HEK293T (cell line): ENCODE results near the gene NFATC1.

Experiments used
- BHLHE40 ChIP-seq: fragments of 450-650 bp; IDR thresholded peaks from 2 replicates; pipeline ENCODE4 v1.6.1; 2016; ENCODE audit warnings: mild to moderate bottlenecking, moderate library complexity, borderline replicate concordance
- CTBP1 ChIP-seq: fragments of 450-650 bp; IDR thresholded peaks from 2 replicates; pipeline ENCODE4 v1.6.1; 2016; ENCODE audit warnings: borderline replicate concordance
- FOXA1 ChIP-seq: fragments of 450-650 bp; IDR thresholded peaks from 2 replicates; pipeline ENCODE4 v1.6.1; 2016; ENCODE audit warnings: mild to moderate bottlenecking
- FOXK2 ChIP-seq: fragments of 450-650 bp; IDR thresholded peaks from 2 replicates; pipeline ENCODE4 v1.6.1; 2016; ENCODE audit warnings: mild to moderate bottlenecking
- FOXM1 ChIP-seq: fragments of 450-650 bp; IDR thresholded peaks from 2 replicates; pipeline ENCODE4 v1.6.1; 2017; ENCODE audit warnings: mild to moderate bottlenecking, borderline replicate concordance
- HDGF ChIP-seq: fragments of 450-650 bp; IDR thresholded peaks from 2 replicates; pipeline ENCODE4 v1.6.1; 2017; ENCODE audit warnings: antibody characterized with exemption, borderline replicate concordance
- L3MBTL2 ChIP-seq: fragments of 450-650 bp; conservative IDR thresholded peaks from 2 replicates; pipeline ENCODE4 v1.6.1; 2016; ENCODE audit warnings: mild to moderate bottlenecking
- LEF1 ChIP-seq: fragments of 450-650 bp; IDR thresholded peaks from 2 replicates; pipeline ENCODE4 v1.6.1; 2017; ENCODE audit warnings: mild to moderate bottlenecking, borderline replicate concordance
- NFRKB ChIP-seq: fragments of 450-650 bp; IDR thresholded peaks from 2 replicates; pipeline ENCODE4 v1.6.1; 2016; ENCODE audit warnings: mild to moderate bottlenecking, moderate library complexity
- PKNOX1 ChIP-seq: fragments of 450-650 bp; IDR thresholded peaks from 2 replicates; pipeline ENCODE4 v1.6.1; 2016
- SP1 ChIP-seq: fragments of 450-650 bp; IDR thresholded peaks from 2 replicates; pipeline ENCODE4 v1.6.1; 2017
- SUZ12 ChIP-seq: fragments of 450-650 bp; IDR thresholded peaks from 2 replicates; pipeline ENCODE4 v1.6.1; 2016; ENCODE audit warnings: mild to moderate bottlenecking
- TARDBP ChIP-seq: fragments of 450-650 bp; IDR thresholded peaks from 2 replicates; pipeline ENCODE4 v1.6.1; 2016
- ZNF384 ChIP-seq: fragments of 450-650 bp; IDR thresholded peaks from 2 replicates; pipeline ENCODE4 v1.6.1; 2016

- TF ChIP-seq HDGF (no peak), SP1 (no peak), SUZ12 (no peak), PKNOX1 (no peak), LEF1 (no peak), NFRKB (no peak), BHLHE40 (no peak), CTBP1 (no peak), ZNF384 (no peak), FOXK2 (no peak), FOXM1 (no peak), TARDBP (no peak), FOXA1 (no peak), L3MBTL2 (no peak)
Observed at GRCh38 chr18:79477711-79478483, 82.2 kb downstream of the NFATC1 start.
